A673 (cell line): Measurements from ENCODE around the gene FPR3.

Experiments used
- EZH2 ChIP-seq: fragments of 200-600 bp; sonication (generic); IDR thresholded peaks from 2 replicates; pipeline ENCODE4 v1.6.1; 2017; ENCODE audit warnings: borderline replicate concordance, low read depth, mild to moderate bottlenecking, mixed read lengths, antibody characterized with exemption, low read length; ENCODE audit not compliant: poor library complexity, severe bottlenecking
- TF ChIP-seq, protein P1 (sequence below): fragments of 300-800, 200-600 bp; sonication (generic); conservative IDR thresholded peaks from 2 replicates; pipeline ENCODE4 v1.5.1; 2017; ENCODE audit warnings: low read depth, mild to moderate bottlenecking, antibody characterized with exemption, low read length, moderate library complexity, mixed read lengths

DNA sequence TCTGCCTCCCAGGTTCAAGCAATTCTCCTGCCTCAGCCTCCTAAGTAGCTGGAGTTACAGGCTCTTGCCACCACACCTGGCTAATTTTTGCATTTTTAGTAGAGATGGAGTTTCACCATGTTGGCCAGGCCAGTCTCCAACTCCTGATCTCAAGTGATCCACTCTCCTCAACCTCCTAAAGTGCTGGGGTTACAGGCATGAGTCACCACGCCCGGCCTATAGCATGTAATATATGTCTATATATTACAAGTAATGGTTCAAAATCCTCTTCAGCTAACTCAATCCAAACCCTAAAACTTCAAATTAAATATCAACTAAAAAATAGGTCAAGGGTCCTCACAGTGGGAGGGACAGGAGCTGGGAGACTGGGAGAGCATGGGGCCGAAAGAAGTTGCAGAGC lies 28.0 kb downstream of the FPR3 start:
- TF ChIP-seq, protein P1, sequence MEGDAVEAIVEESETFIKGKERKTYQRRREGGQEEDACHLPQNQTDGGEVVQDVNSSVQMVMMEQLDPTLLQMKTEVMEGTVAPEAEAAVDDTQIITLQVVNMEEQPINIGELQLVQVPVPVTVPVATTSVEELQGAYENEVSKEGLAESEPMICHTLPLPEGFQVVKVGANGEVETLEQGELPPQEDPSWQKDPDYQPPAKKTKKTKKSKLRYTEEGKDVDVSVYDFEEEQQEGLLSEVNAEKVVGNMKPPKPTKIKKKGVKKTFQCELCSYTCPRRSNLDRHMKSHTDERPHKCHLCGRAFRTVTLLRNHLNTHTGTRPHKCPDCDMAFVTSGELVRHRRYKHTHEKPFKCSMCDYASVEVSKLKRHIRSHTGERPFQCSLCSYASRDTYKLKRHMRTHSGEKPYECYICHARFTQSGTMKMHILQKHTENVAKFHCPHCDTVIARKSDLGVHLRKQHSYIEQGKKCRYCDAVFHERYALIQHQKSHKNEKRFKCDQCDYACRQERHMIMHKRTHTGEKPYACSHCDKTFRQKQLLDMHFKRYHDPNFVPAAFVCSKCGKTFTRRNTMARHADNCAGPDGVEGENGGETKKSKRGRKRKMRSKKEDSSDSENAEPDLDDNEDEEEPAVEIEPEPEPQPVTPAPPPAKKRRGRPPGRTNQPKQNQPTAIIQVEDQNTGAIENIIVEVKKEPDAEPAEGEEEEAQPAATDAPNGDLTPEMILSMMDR = no peak
- TF ChIP-seq EZH2 = no peak
